K562 (cell line): Measurements from ENCODE around the gene TRANK1. TPM values are rescaled to one million over a fixed set of nuclear protein-coding genes. Genes with fewer than 3 reads are reported as not detected.

Source experiments
- ARNT ChIP-seq, 2 experiments: fragments of 450-650 bp; IDR thresholded peaks; 2 replicates each; pipeline ENCODE4 v1.6.1; 2016; ENCODE audit warnings: mild to moderate bottlenecking in 1 of 2
- ASH1L ChIP-seq: fragments of 450-650 bp; IDR thresholded peaks from 2 replicates; pipeline ENCODE4 v1.6.1; 2018; ENCODE audit warnings: borderline replicate concordance, mild to moderate bottlenecking, low read depth; ENCODE audit not compliant: partially characterized antibody
- ATF3 ChIP-seq, 2 experiments: fragments of 450-650 bp in 1 of 2; sonication (generic) in 1 of 2; formaldehyde crosslinking in 1 of 2; IDR thresholded peaks in 1 of 2; conservative IDR thresholded peaks in 1 of 2; 2 replicates each; pipeline versions ENCODE4 v1.6.1 to v1.8.1; 2016 to 2023; ENCODE audit warnings: mild to moderate bottlenecking in 2 of 2, moderate library complexity in 2 of 2, inconsistent platforms in 1 of 2, missing genetic modification reagents in 1 of 2
- BRD9 ChIP-seq: fragments of 450-650 bp; IDR thresholded peaks from 2 replicates; pipeline ENCODE4 v1.6.1; 2018; ENCODE audit warnings: low read depth; ENCODE audit not compliant: partially characterized antibody
- CBFA2T3 ChIP-seq: fragments of 450-650 bp; IDR thresholded peaks from 2 replicates; pipeline ENCODE4 v1.6.1; 2017
- FOXJ3 ChIP-seq: sonication (generic); formaldehyde crosslinking; IDR thresholded peaks from 2 replicates; pipeline ENCODE4 v1.4.0; 2020; ENCODE audit warnings: mild to moderate bottlenecking, missing genetic modification reagents
- ID3 ChIP-seq, 2 experiments: fragments of 250-450 bp in 1 of 2; fragments of 450-650 bp in 1 of 2; sonication (Bioruptor Pico) in 1 of 2; IDR thresholded peaks; 2 replicates each; pipeline versions ENCODE4 v1.6.1 to v1.8.0; 2016 to 2021; ENCODE audit warnings: mild to moderate bottlenecking in 2 of 2, moderate library complexity in 2 of 2, missing compliant biosample characterization in 1 of 2, missing genetic modification characterization in 1 of 2
- MECOM ChIP-seq: fragments of 250-450 bp; sonication (Bioruptor Pico); IDR thresholded peaks from 2 replicates; pipeline ENCODE4 v1.8.0; 2022; ENCODE audit warnings: inconsistent platforms
- MYBL2 ChIP-seq, 2 experiments: fragments of 450-650 bp in 1 of 2; sonication (generic) in 1 of 2; formaldehyde crosslinking in 1 of 2; IDR thresholded peaks; 2 replicates each; pipeline versions ENCODE4 v1.6.1 to v1.8.1; 2017 to 2022; ENCODE audit warnings: borderline replicate concordance in 1 of 2, inconsistent platforms in 1 of 2, low read depth in 1 of 2, mild to moderate bottlenecking in 1 of 2, missing genetic modification reagents in 1 of 2, moderate library complexity in 1 of 2
- MYC ChIP-seq, 2 experiments: fragments of 250-450 bp in 1 of 2; sonication (Bioruptor Pico) in 1 of 2; IDR thresholded peaks; 2 replicates each; pipeline versions ENCODE4 v1.5.1 to v1.6.1; 2012 to 2021; ENCODE audit warnings: low read depth in 2 of 2, borderline replicate concordance in 1 of 2, improper control_type of control experiment in 1 of 2, low read length in 1 of 2, mild to moderate bottlenecking in 1 of 2, moderate library complexity in 1 of 2
- NFIC ChIP-seq: fragments of 450-650 bp; IDR thresholded peaks from 2 replicates; pipeline ENCODE4 v1.6.1; 2017; ENCODE audit warnings: mild to moderate bottlenecking, inconsistent platforms
- NFIX ChIP-seq: fragments of 250-450 bp; sonication (Bioruptor Pico); IDR thresholded peaks from 2 replicates; pipeline ENCODE4 v1.4.0; 2020; ENCODE audit warnings: low read depth, mild to moderate bottlenecking, moderate library complexity
- NFYB ChIP-seq: IDR thresholded peaks from 2 replicates; pipeline ENCODE4 v1.6.1; 2011; ENCODE audit warnings: mild to moderate bottlenecking, moderate library complexity; ENCODE audit not compliant: insufficient read length; ENCODE audit errors: extremely low read depth
- NR0B1 ChIP-seq: fragments of 450-650 bp; IDR thresholded peaks from one replicate; pipeline ENCODE4 v1.6.1; 2018; ENCODE audit warnings: mild to moderate bottlenecking, moderate library complexity; ENCODE audit not compliant: partially characterized antibody
- PKNOX1 ChIP-seq: fragments of 450-650 bp; IDR thresholded peaks from 2 replicates; pipeline ENCODE4 v1.6.1; 2016
- PML ChIP-seq: IDR thresholded peaks from 2 replicates; pipeline ENCODE4 v1.6.1; 2012; ENCODE audit warnings: low read length, inconsistent platforms
- RB1 ChIP-seq: fragments of 450-650 bp; IDR thresholded peaks from 2 replicates; pipeline ENCODE4 v1.6.1; 2017; ENCODE audit warnings: low read depth, mild to moderate bottlenecking
- SNAPC5 ChIP-seq: fragments of 250-450 bp; sonication (Bioruptor Pico); IDR thresholded peaks from 2 replicates; pipeline ENCODE4 v1.8.0; 2021; ENCODE audit warnings: moderate library complexity, mild to moderate bottlenecking, inconsistent platforms
- SRF ChIP-seq, 2 experiments: fragments of 250-450, 450-650 bp in 1 of 2; sonication (Bioruptor Pico) in 1 of 2; sonication (generic) in 1 of 2; formaldehyde crosslinking; IDR thresholded peaks; 2 replicates each; pipeline versions ENCODE4 v1.5.0 to v1.5.1; 2020 to 2022; ENCODE audit warnings: mild to moderate bottlenecking in 1 of 2, missing genetic modification reagents in 1 of 2
- ZNF175 ChIP-seq: fragments of 200-800 bp; sonication (Bioruptor generic); IDR thresholded peaks from 2 replicates; pipeline ENCODE4 v1.6.1; 2016; ENCODE audit warnings: low read depth, mild to moderate bottlenecking, missing genetic modification characterization, missing compliant biosample characterization
- ZNF644 ChIP-seq: fragments of 200-800 bp; sonication (Bioruptor generic); IDR thresholded peaks from 2 replicates; pipeline ENCODE4 v1.6.1; 2016; ENCODE audit warnings: low read depth, missing genetic modification characterization, missing compliant biosample characterization
- ZNF79 ChIP-seq: fragments of 250-450 bp; sonication (Bioruptor Pico); IDR thresholded peaks from 2 replicates; pipeline ENCODE4 v1.4.0; 2020; ENCODE audit warnings: low read depth, mild to moderate bottlenecking, moderate library complexity
- ZZZ3 ChIP-seq: fragments of 450-650 bp; IDR thresholded peaks from 2 replicates; pipeline ENCODE4 v1.6.1; 2016; ENCODE audit warnings: antibody characterized with exemption, mild to moderate bottlenecking, moderate library complexity
- polyA plus RNA-seq, 8 experiments: library from polyadenylated mRNA; depleted of rRNA in 4 of 8; stranded (reverse) in 5 of 8; unstranded in 3 of 8; fragments of >200 nt; fragmentation: Nextera tagmentation in 2 of 8; fragmentation: Illumina TruSeq in 1 of 8; extraction: Ambion mirVana in 2 of 8; extraction: Trizol in 1 of 8; gene quantifications; 2 replicates each; pipeline versions ENCODE4 v1.2.1 to v1.2.3, GENCODE V29; 2011 to 2014; ENCODE audit warnings: inconsistent platforms in 1 of 8, missing spikeins in 1 of 8
- total RNA-seq, 7 experiments: library from RNA; depleted of rRNA in 6 of 7; stranded (reverse); fragments of >200 nt in 6 of 7; fragmentation: Illumina TruSeq in 2 of 7; extraction: Trizol in 2 of 7; gene quantifications; 2 replicates each; pipeline versions ENCODE4 v1.2.1 to v1.2.3, GENCODE V29; 2011 to 2021; ENCODE audit warnings: low replicate concordance in 1 of 7
- TF ChIP-seq, protein P1 (sequence below): fragments of 250-450 bp; sonication (Bioruptor Pico); IDR thresholded peaks from 2 replicates; pipeline ENCODE4 v1.9.0; 2021; ENCODE audit warnings: mild to moderate bottlenecking

Gene TRANK1
- total and polyA plus RNA-seq, 9 of the 15 experiments (the other 6 are each of a cell fraction or from before 2014, with no cell fraction given) = 0.41 to 5.3 (median 2.1) TPM

GRCh38 chr3:36893137-36893557, 51.7 kb downstream of the TRANK1 start (continued):
- TF ChIP-seq NFIX (CRISPR knock-in tag) (no peak), CBFA2T3 (no peak), ASH1L (no peak), NFIC (0 out of 2 replicates have a peak, but pooled peaks have one; percentile 3), MYBL2 (IDR thresholded peaks at IDR 0.05; ENCODE audit: low read depth) (no peak), MYBL2 (CRISPR knock-in tag; IDR thresholded peaks at IDR 0.05; ENCODE audit: borderline replicate concordance) (no peak), ARNT (IDR thresholded peaks at IDR 0.05) (peak in 1 of 2 experiments; percentile 41; a peak in 1 of 4 replicates), NFYB (no peak), PML (0 out of 2 replicates have a peak, but pooled peaks have one; percentile 23), FOXJ3 (CRISPR knock-in tag) (no peak), ZNF79 (CRISPR knock-in tag) (no peak), MYC (IDR thresholded peaks at IDR 0.05; ENCODE audit: low read depth, low read length) (no peak), MYC (CRISPR knock-in tag; IDR thresholded peaks at IDR 0.05; ENCODE audit: borderline replicate concordance, low read depth) (no peak), MECOM (CRISPR knock-in tag) (no peak), SRF (CRISPR knock-in tag; IDR thresholded peaks at IDR 0.05) (no peak), SNAPC5 (CRISPR knock-in tag) (no peak), ID3 (CRISPR knock-in tag; IDR thresholded peaks at IDR 0.05) (no peak), ID3 (tag; IDR thresholded peaks at IDR 0.05) (no peak), RB1 (no peak), ZZZ3 (no peak), ZNF644 (tag) (peak; percentile 77), ZNF175 (CRISPR knock-in tag) (peak; percentile 84), ATF3 (IDR thresholded peaks at IDR 0.05) (peak; percentile 94), ATF3 (CRISPR knock-in tag; conservative IDR thresholded peaks at IDR 0.05) (peak; percentile 91), NR0B1 (no peak), PKNOX1 (peak; percentile 9; the same call in 1 of the 2 replicates), BRD9 (no peak)
- TF ChIP-seq, protein P1, sequence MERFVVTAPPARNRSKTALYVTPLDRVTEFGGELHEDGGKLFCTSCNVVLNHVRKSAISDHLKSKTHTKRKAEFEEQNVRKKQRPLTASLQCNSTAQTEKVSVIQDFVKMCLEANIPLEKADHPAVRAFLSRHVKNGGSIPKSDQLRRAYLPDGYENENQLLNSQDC (CRISPR knock-in tag) = no peak
